ENCODE results near the gene TRAPPC12. TPM values are rescaled to one million over a fixed set of nuclear protein-coding genes. Genes with fewer than 3 reads are reported as not detected.

The TRAPPC12 gene
- total and polyA plus RNA-seq, 7 experiments from 2014 or later, result 29.8 to 160 (median 104) TPM

- peaks cover 20 to 31% (median 25%) of the 10 kb centered on the region in 7 donors for H3K4me1 Mint-ChIP-seq
- Histone ChIP-seq H3K27me3 (ENCODE audit: control insufficient read depth in 2 of 2, insufficient read depth in 2 of 2, low read length in 2 of 2) (no peaks in the 10 kb centered on the region), H3K4me3 (ENCODE audit: low read length) (no peak overlapping the region), H3K36me3 (ENCODE audit: control insufficient read depth in 2 of 3, insufficient read depth in 3 of 3, low read length in 3 of 3) (no peaks in the 10 kb centered on the region), H3K27ac (ENCODE audit: low read depth, low read length) (no peak overlapping the region), H3K9me3 (ENCODE audit: control insufficient read depth in 2 of 3, low read length in 3 of 3) (no peaks in the 10 kb centered on the region), H3K4me1 (ENCODE audit: control insufficient read depth in 2 of 2, insufficient read depth in 2 of 2, low read length in 2 of 2) (peaks cover 12% of the 10 kb centered on the region in 2 donors)
- no peak overlapping the region for H3K4me3 Mint-ChIP-seq
- DNase-seq, result no peak
- ChIA-PET CTCF (no interaction called here), POLR2A (no interaction called here)
- ATAC-seq, result no peak
- H3K27ac Mint-ChIP-seq, result no peak overlapping the region
- intact Hi-C loops (cut with micrococcal nuclease), result no loop called here
- H3K9me3 Mint-ChIP-seq, result peaks cover 0 to 5% (median 0%) of the 10 kb centered on the region in 11 donors
- peaks cover 0 to 6% (median 0%) of the 10 kb centered on the region in 5 donors for H3K27me3 Mint-ChIP-seq
- H3K36me3 Mint-ChIP-seq, result peaks cover 0 to 5% (median 0%) of the 10 kb centered on the region in 5 donors
Observed at GRCh38 chr2:3523551-3524041, 144.1 kb downstream of the TRAPPC12 start.

GRCh38 chr2:3526871-3527270 is 147.4 kb downstream of the TRAPPC12 start:
- ChIA-PET POLR2A (no interaction called here), CTCF (no interaction called here)
- Mint-ChIP-seq H3K9me3 (no peaks in the 10 kb centered on the region), H3K27me3 (peaks cover 0 to 4% (median 0%) of the 10 kb centered on the region in 5 donors), H3K4me1 (peaks cover 1 to 9% (median 2%) of the 10 kb centered on the region in 7 donors), H3K36me3 (no peaks in the 10 kb centered on the region), H3K27ac (peak overlapping the region in 1 of 9 donors; percentile 54), H3K4me3 (no peak overlapping the region)
- Histone ChIP-seq H3K4me3 (ENCODE audit: low read length) (no peak overlapping the region), H3K36me3 (ENCODE audit: control insufficient read depth in 2 of 3, insufficient read depth in 3 of 3, low read length in 3 of 3) (no peaks in the 10 kb centered on the region), H3K27ac (ENCODE audit: low read depth, low read length) (no peak overlapping the region), H3K27me3 (ENCODE audit: control insufficient read depth in 2 of 2, insufficient read depth in 2 of 2, low read length in 2 of 2) (no peaks in the 10 kb centered on the region), H3K4me1 (ENCODE audit: control insufficient read depth in 2 of 2, insufficient read depth in 2 of 2, low read length in 2 of 2) (no peaks in the 10 kb centered on the region), H3K9me3 (ENCODE audit: control insufficient read depth in 2 of 3, low read length in 3 of 3) (no peaks in the 10 kb centered on the region)
- ATAC-seq (no peak), DNase-seq (no peak)
- intact Hi-C loops (cut with micrococcal nuclease), result no loop called here

- Mint-ChIP-seq H3K36me3 (no peaks in the 10 kb centered on the region), H3K27me3 (peaks cover 0 to 4% (median 0%) of the 10 kb centered on the region in 5 donors), H3K9me3 (no peaks in the 10 kb centered on the region), H3K27ac (no peak overlapping the region), H3K4me3 (no peak overlapping the region), H3K4me1 (no peaks in the 10 kb centered on the region)
- no peak overlapping the region for H3K4me3 ChIP-seq (ENCODE audit: low read length)
- no peaks in the 10 kb centered on the region for H3K36me3 ChIP-seq (ENCODE audit: control insufficient read depth in 2 of 3, insufficient read depth in 3 of 3, low read length in 3 of 3)
- ATAC-seq (peak; percentile 10), DNase-seq (no peak)
- H3K4me1 ChIP-seq (ENCODE audit: control insufficient read depth in 2 of 2, insufficient read depth in 2 of 2, low read length in 2 of 2), result no peaks in the 10 kb centered on the region
- H3K27ac ChIP-seq (ENCODE audit: low read depth, low read length), result no peak overlapping the region
- intact Hi-C loops (cut with micrococcal nuclease), result no loop called here
- POLR2A ChIA-PET, result interaction anchor here (1.2 kb wide), 1 partner anchor 9 kb away, joined by 8 read pairs; the partner anchor contains the start of gene ADI1
- no peaks in the 10 kb centered on the region for H3K9me3 ChIP-seq (ENCODE audit: control insufficient read depth in 2 of 3, low read length in 3 of 3)
- H3K27me3 ChIP-seq (ENCODE audit: control insufficient read depth in 2 of 2, insufficient read depth in 2 of 2, low read length in 2 of 2), result no peaks in the 10 kb centered on the region
- CTCF ChIA-PET, result no interaction called here
Observed at GRCh38 chr2:3527886-3528785, 148.6 kb downstream of the TRAPPC12 start.

Other genes starting within 250 kb of the TRAPPC12 start
- gene EIPR1, start 1.9 kb upstream of the TRAPPC12 start, total RNA-seq, result 10 to 100 TPM; 24.4 to 46.2 (median 25.5) TPM
- gene EIPR1, start 1.9 kb upstream of the TRAPPC12 start, polyA plus RNA-seq, result 10 to 100 TPM; 34.4 to 40.2 TPM
- 10 to 100 TPM; 26.4 to 41.7 (median 39.3) TPM for gene ADI1, start 139.8 kb downstream of the TRAPPC12 start, total RNA-seq
- gene ADI1, start 139.8 kb downstream of the TRAPPC12 start, polyA plus RNA-seq, result 10 to 100 TPM; 60.9 to 73.3 TPM
- 10 to 100 TPM; 17.6 to 31.2 (median 23.4) TPM for gene RNASEH1, start 178.6 kb downstream of the TRAPPC12 start, total RNA-seq
- gene RNASEH1, start 178.6 kb downstream of the TRAPPC12 start, polyA plus RNA-seq, result 10 to 100 TPM; 31.1 to 37.6 TPM
- 1,000 to 10,000 TPM; 1,197 to 1,878 (median 1,602) TPM for gene RPS7, start 195.6 kb downstream of the TRAPPC12 start, total RNA-seq
- gene RPS7, start 195.6 kb downstream of the TRAPPC12 start, polyA plus RNA-seq, result 1,000 to 10,000 TPM; 1,224 to 1,352 TPM
- gene COLEC11, start 215.4 kb downstream of the TRAPPC12 start, total RNA-seq, result under 1 TPM in 1 of 5 experiments, not detected in 4; 0.48 TPM
- gene COLEC11, start 215.4 kb downstream of the TRAPPC12 start, polyA plus RNA-seq, result under 1 TPM in 1 of 2 donors, not detected in 1; 0.46 TPM

Data from naive thymus-derived CD4-positive, alpha-beta T cell (primary cell).